ENCODE results near the gene GPR31.

Gene GPR31

DNA sequence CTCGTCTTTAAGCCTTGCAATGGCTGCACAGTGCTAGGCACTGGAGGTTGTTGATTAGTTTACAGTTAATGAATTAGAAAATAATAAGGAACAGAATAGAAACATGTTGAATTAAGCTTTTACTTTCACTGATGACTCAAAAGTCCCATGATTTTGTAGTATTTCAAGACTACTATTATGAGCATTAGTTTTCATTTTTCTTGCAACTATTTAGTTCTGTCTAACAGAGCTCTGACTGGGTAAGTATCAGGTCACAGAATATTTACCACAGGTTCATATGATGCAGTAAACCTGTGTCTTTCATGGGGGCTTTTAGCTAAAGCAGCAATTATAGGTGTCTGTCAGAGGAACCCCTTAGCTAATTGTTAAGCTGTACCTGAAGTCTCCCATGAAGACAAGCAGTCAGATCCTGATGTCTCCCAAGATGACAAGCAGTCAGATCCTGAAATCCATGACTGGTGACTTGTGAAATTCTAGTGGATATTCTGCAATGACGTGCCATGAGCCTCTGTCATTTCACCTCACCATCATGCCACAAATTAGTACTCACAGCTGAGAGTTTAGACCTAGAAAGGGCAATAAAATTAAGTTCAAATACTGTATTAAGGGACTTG is 8.2 kb upstream of the GPR31 start:
- DNase-seq: no peak

DNA sequence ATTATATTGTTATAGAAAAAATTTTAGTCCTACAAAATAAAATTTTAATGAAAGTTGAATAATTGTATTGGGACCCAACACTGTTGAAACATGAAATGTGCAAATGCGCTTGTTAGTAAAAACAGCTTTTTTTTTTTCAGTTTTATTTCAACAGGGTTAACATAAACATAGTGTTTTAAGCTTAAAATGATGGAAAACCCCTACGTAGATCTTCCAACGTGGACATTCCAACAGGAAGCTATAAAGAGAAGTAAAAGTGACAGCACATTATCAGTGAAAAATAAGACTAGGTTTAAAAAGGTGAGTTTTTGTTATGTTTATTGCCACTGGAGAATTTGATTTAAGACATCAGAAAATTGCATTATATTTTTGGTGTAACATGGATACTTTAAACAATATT is 6.5 kb upstream of the GPR31 start:
- DNase-seq: no peak

DNA sequence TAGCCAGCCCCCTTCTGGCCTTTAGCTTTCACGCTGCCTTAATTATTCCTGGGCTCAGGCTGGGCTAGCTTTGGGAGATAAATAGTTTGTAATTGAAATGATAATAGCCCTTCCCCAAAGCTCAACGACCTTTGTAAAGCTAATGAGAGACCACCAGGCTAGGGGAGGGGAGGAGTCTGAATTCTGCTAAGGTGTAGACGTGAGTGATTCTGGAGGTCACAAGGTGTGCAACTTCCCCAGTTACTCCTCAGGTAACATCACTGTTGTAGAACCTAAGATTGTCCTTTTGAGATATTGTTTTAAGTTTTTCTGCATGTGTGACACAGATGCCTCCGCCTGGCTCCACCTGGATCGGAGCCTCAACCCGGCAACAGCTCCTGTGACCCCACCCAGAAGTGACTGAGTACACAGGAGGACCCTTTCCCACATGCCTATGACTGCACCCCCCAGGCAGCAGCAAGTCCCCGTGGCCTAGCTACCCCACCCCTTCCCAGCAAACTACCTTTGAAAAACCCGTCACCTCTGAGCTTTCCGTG is 5.8 kb upstream of the GPR31 start:
- no peak for DNase-seq

DNA sequence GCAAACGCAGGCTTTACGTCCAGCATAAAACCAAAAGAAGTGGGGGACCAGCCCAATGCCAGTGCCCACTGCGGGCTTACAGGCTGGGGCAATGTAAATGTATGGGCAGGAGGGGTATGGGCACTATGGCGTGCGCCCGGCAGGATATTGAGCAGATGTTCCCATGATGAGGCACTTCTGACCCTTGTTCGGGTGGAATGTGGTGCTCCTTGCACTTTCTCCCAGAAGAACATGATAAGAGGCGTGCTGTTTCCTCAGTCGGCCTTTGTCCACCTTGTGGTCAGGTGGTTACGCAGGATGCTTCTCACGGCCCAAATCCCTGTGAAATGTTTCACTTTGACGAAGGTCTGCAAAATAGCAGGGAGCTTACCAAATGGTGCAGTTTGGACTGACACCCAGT is 4.8 kb upstream of the GPR31 start:
- no peak for DNase-seq

DNA sequence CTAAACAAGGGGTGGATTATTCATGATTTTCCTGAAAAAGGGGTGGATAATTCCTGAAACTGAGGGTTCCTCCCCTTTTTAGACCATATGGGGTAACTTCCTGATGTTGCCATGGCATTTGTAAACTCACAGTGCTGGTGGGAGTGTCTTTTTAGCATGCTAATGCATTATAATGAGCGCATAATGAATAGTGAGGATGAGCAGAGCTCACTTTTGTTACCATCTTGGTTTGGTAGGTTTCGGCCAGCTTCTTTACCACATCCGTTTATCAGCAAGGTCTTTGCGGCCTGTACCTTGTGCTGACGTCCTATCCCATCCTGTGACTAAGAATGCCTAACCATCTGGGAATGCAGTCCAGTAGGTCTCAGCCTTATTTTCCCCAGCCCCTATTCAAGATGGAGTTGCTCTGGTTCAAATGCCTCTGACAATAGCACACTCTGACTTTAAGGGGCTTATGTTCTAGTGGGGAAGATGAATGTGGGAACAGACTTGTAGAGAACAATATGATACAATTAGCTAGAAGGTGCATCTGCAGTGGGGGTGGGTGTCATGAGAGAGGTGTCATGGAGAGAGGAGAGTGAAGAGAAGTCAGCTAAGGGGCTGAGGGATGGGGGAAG is 4.2 kb upstream of the GPR31 start:
- no peak for DNase-seq

DNA sequence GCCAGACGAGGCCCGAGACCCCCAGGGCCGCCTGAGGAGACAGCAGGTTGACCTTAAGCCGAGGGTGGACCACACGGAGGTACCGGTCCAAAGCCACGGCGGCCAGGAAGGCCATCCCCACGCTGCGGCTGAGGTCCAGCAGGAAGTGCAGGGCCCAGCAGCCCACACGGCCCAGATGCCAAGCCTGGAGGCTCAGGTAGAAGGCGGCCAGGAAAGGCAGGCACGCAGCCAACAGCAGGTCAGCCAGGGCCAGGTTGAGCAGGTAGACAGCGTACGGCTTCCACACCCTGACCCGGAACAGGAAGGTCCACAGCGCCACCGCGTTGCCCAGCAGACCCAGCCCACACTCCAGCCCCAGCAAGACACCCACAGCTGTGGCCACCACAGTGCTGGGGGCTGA is 366 bp downstream of the GPR31 start:
- no peak for DNase-seq

DNA sequence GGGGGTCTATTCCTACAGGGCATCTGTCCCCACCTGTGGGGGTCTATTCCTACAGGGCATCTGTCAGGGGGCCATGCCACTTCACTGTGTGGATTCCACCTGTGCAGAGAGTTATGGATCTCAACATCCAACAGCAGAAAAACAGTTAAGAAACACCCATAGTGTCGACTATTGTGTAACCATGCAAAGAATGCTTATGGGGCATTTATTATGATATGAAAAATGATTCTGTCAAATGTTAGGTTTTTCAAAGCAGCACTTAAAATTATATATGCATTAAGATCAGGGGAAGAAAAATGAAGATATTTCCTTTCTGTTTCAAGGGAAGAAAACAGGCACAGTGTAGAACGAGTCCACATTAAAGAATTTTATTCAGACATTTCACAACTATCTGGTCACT is 2.9 kb downstream of the GPR31 start:
- no peak for DNase-seq

DNA sequence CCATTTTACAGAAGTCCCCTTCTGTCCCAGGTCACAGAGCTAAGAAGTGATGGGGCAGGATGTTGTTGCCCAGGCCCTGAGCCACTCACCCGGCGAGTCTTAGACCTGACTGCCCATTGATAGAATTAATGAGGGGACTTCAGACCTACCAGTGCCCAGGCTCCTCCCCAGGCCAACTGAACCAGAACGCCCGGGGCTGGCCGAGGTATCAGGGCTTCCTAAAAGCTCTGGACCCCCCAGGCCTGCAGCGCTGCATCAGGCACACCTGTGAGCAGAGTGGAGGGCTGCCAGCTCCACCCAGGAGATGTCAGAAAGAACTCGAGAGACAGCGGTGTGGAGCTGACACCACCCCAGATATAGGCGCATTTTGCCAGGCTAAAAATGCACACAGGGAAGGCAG is 3.5 kb downstream of the GPR31 start:
- no peak for DNase-seq

DNA sequence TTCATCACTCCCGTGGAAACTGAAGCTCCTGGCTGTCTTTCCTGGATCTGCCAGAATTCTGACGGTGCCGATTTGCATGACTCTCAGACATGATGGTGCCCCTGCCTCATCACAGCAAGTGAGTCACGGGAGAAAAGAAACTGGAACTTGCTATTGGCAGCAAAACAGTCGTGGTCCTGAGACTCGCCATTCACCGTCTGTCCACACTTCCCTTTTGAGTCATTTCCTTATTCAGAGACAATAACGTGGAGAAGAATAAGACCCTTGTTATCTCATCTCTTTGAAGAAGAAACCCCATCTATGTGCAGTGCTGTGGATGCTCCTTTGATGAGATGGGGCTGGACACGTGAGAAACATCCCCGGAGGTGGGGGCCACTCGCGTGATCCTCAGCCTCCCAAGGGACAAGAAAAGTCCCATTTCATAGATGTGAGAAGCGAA is 4.2 kb downstream of the GPR31 start:
- DNase-seq: no peak

DNA sequence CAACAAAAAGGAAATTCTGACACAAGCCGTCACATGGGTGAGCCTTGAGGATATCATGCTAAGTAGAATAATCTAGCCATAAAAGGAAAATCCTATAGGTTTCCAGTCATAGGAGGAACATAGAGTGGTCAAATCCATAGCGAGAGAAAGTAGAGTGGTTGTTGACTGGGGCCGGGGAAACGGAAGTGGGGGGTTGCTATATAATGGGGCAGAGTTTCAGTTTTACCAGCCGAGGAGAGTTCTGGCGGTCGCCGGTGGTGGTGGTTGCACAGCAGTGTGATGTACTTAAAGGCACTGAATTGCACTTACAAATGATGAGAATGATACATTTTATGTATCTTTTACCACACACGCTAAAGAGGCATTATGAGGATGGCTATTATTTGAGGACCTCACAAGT is 4.9 kb downstream of the GPR31 start:
- no peak for DNase-seq

DNA sequence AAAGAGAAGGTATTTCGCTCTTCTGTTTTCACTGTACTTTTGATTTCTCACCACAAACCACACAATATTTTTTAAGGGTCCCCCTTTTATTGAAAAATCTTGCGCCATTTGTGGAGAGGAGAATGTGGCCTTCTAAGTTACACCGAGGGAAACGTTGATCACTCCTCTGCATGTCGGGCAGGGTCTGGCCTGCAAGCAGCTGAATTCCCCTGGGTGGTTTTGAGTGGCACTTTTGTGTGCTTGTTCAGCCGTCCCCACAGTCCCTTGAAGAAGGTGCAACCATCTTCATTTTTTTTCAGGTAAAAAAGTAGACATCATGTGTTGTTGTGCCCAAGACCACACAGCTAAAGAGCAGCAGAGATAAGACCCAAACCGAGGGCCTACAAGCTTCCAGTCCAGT is 6.1 kb downstream of the GPR31 start:
- no peak for DNase-seq

DNA sequence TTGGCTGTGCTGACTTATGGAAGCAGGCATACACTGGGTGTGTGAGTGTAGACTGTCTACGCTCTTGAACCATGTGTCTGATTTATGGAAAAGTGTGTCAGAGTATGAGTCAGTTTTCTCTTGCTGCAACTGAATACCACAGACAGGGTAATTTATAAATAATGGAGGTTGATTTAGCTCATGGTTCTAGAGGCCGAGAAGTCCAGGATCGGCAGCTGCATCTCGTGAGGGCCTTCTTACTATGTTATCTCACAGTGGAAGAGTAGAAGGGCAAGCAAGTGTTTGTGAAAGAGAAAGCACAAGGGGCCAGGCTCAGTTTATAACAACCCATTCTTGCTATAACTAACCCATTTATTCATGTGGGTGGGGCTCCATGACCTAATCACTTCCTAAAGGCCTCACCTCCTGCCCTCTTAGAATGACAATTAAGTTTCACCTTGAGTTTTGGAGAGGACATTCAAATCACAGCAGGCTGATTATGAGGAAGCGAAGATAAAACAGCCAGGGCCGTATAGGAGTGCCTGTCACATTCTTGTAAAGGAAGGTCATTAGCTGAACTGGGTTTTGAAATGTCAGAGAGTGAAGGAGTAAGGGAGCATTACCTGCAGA is 6.7 kb downstream of the GPR31 start:
- DNase-seq: no peak

DNA sequence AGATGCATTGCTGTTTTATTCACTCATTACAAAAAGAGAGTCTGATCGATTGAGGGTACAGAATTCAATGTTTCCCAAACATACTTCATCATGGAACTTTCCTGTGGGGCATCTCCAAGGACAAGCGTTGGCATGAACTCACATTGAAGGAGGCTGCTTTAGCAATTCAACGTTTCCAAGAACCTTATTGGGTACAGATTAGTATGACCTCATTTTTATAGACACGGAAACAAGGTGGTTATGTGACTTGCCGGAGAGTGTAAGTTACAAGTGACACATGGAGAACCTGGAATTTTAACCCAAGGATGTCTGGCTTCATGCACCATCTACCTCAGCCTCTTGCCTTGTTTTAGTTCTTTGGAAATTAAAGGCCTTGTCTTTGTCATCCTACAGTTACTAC is 8.8 kb downstream of the GPR31 start:
- no peak for DNase-seq

DNA sequence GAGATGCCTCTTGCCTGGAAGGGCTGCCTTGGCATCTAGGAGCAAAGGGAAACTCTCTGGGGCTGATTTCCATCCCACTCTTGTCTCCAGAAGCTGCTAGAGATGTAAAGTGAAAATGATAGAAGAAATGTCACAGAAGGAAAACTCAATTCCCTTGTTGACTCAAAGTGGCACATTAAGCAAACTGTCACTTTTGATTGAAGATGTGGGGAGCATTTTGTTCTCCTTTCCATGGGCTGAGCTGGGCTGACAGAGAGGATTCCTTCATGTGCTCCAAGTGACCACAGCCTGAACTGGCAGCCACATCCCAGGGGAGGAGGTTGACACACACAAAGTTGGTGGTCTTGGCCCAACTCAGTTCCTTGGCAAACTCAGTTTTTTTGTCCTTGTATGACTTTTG is 9.8 kb downstream of the GPR31 start:
- DNase-seq: no peak

DNA sequence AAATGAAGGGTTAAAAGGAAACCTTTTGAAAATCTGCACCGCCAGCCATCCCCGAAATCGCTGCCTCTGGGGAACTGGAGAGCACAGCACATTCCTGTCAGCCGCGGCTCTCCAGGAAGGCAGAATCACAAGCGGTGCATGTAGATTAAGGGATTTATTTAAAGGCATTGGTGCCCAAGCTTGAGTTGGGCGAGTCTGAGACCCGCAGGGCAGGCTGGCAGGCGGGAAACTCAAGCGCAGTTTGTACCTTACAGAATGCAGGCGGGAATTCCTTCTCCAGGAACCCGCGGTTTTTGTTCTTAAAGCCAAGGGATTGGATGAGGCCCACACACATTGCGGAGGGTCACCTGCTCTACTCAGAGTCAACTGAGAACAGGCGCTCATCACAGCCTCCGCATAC is 10.8 kb downstream of the GPR31 start:
- no peak for DNase-seq

DNA sequence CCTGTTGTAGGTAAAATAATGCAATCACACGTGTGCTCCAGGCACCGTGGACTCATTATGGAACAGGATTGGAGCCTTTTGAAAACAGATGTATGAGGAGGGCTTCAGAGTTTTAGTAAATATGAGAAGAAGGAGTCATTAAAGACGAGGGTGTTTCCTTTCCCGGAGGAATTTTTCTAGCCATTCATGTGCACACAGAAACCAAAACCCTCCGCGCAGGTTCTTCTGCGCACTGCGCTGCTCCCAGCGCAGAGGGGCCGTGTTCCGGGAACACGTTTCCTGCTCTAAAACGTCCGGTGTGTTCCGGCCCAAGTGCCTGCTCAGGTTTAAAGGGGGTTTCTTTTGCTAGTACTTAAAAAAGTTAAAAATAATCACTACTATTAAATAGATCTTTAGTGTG is 11.6 kb downstream of the GPR31 start:
- no peak for DNase-seq

DNA sequence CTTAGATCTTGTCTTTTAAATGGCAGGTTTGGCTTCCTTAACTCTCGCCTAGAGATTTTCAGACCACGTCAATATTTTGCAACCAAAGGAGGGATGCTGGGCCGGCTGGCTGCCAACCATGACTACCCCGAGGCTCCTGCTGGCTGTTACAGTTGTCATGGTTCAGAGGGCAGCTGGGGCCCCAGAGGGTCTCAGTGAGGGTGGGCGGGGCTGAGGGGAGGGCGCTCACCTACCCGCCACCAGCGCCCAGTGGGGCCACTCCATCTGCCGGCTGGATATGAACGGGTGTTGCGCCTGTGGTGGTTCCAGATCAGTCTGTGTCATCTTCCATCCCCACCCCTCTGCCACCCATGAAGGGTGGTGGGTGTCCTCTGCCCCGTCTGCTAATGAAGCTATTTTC is 12.3 kb downstream of the GPR31 start:
- no peak for DNase-seq

DNA sequence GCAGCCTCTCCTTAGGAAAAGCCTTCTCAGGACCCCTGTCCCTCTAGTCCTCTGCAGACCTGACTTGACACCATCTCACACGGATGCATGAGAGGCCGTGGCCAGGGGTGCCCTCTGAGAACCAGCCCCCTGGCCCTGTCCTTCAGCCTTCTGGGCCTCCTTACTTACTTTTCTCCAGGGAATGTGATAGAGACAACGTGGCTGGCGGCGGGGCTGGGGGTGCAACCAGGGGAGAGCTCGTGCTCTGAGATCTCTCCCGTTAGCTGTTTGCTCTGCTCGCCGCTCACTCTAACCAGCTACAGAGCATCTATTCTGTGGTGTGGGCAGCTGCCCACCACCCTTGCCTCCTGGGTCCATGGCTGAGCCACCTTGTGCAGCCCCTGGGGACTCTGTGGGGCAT is 14.7 kb downstream of the GPR31 start:
- DNase-seq: no peak

DNA sequence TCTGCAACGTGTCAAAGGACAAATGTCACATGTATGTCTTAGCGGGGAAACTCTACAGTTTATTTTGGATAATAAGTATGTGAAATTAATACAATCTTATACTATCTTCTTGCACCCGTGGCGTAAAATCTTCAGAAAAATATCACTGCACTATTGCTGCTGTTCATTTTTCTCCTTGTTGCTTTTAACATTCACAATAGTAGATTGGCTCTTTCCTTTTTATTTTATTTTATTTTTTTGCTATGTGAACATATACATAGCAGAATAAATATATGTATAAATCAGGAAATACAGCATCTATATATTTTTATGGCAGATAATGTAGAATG is 15.4 kb downstream of the GPR31 start:
- no peak for DNase-seq

DNA sequence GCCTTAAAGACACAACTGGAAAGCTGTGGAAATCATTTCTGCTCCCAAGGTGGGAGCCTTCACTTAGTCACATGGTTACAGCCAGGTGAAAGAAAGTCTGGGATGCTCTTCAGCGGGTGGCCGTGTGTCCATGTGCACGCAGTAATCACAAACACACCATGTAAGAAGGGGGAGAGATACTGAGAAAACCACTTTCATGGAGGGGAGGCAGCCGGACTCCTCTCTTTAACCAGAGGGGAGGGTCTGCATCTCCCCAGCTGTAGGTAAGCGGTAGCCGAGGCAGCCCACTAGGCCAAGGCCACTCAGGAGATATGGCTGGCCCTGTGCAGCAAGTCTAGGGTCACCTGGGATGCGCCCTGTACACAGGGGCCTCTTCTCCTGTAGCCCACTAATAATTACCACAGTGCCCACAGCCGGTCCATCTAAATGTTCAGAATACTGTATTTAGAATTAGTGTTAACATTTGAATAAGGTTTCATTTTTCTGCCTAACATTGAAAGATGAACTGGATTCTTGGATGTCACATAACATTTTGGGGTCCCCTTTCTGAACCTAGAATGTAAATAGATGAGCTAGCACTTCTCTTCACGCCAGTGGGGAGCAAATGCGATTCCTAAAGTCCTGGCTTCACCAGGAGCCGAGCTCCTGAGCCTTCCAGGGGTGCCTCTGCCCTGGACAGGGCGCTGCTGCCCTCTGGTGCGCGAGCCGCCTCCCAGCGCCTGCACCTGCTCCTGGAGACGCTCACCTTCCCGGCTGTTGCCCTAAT is 15.9 kb downstream of the GPR31 start:
- DNase-seq: peak; percentile 23

DNA sequence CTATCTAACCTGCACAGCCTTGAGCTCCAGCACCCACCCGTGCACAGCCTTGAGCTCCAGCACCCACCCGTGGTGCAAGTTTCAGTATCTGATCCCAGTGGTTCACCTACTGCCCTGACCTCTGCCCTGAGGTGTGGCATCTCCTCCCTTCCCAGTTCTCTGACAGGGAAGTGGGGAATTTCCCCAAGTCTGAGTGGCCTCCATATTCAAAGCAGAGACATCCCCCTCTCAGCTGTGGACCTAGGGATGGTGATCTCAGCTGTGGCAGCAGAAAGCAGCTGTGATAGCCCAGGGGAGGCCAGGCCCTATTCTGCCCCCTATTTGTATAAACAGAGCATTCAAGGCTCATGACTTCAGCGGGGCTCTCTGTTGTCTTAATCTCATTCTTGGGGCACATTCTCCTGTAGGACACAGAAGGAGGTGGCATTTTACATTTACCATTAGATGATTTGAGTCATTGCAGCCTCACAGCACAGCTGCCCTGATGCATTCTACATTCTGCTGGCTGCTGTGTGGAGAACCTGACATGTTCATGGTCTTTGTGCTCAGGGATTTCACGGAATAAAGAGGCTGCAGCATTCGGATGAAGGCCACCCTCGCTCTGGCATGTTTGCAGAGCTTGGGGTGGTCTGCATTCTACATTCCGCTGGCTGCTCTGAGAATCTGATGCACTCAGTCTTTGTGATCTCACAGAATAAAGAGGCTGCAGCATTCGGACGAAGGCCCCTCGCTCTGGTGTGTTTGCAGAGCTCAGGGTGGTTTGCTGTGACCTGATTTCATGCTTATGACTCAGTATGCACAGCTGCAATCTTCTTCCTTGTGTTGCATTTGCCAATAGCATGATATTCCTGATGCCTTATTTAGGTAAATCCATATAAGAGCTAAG is 16.9 kb downstream of the GPR31 start:
- no peak for DNase-seq

DNA sequence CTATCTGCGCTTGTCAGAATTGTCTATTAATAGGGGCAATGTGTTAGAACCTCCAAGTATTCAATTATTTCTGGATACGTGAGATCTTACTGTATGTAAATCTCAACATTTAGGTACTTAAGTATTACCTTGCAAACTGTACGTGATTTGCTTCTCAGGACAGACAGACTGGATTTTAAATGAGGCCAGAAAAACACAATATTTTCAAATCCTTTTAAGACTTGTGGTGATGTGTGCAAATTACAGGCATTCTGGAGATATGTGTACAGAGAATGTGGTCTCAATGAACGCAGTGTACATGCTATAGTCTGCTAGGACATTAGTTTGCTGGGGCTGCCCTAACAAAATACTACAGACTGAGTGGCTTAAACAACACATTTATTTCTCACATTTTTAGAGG is 18.0 kb downstream of the GPR31 start:
- no peak for DNase-seq

DNA sequence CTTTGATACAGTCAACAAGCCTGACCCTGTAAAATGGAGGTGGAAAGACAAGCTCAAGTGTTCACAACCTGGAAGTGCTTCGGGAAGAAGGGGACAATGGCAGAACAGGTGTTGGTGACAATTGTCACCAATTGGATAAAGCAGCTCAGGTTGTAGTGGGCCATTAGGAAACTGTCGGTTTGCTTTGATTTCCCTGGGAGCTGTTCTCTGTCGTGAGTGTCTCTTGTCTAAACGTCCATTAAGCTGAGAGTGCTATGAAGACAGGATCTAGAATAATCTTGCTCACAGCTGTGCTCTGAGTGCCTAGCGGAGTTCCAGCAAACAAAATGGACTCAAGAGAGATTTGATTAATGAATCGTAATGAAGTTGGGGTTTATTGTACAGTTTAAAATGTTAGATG is 19.9 kb downstream of the GPR31 start:
- DNase-seq: no peak

Data from hematopoietic multipotent progenitor cell treated with erythropoietin and hydrocortisone succinate and interleukin-3 and kit ligand, for 8 days (in vitro differentiated cells).